HG02938 (cell line): Measurements from ENCODE around the gene PMVK.

Experiments used
- ATAC-seq: cut with Tn5 transposase; IDR thresholded peaks from one replicate; pipeline ENCODE4 v1.9.1; 2021; ENCODE audit warnings: mild to moderate bottlenecking, moderate library complexity; ENCODE audit not compliant: unreplicated experiment

PMVK gene

DNA sequence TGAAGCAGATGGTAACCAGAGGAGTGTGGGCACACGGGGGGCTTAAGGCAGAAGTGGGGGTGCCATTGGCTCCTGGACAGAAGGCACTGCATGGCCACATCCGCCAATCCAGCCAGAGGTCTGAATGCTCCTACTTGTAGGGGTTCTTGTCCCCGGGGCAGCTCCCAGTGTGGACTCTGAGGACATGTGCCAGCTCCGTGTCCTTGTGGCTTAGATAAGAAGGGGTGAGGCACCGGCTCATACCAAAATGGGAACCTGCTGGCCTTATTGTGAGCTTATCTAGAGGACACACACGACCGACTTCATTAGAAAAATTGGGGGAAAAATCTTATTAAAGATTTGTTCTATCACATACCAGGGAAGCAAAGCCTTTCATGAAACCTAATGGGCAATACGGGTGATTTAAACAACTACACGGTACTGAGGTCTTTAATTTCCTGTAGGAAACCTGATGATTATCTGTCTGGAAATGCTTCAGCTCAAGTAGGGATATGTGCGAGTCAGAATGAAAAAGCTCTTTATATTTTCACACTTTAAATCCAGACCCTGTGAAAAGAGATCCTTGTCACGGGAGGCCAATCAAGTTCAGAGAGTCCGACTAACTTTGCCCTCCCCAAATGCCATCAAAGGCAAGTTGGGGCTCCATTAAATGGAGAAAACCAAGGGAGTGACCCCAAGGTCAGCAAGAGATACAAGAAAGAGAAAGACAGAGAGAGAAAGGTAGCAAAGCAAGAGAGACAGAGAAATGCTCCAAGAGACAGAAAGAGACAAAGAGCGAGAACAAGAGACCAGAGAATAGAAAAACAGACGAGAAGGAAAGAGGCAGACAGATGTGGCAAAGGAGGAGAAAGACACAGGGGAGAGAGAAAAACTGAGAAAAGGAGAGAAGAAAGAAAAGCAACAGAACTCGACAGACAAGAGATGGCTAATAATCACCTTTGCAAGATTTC lies 52.3 kb downstream of the PMVK start:
- ATAC-seq, result no peak

- ATAC-seq, result no peak
These were observed 54.5 kb downstream of the PMVK start for GRCh38 chr1:154881820-154882535.

DNA sequence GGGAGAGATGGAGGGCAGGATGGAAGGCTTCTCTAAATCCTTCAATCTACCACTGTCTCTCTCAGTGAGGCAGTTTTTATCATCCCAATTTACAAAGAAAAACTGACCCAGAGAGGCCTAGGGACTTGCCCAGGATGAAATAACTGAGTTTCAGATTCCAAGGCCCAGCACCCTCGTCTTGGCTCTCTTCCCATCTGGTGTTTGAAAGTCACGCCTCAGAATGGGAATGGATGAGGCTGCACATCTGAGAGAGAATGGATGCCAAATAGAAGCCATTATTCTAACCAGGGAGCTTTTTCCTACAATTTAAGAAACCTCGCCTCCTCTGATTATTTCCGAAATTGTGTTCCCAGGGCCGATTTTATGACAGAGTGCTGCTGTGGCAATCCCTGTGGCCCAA lies 55.8 kb downstream of the PMVK start:
- no peak for ATAC-seq

DNA sequence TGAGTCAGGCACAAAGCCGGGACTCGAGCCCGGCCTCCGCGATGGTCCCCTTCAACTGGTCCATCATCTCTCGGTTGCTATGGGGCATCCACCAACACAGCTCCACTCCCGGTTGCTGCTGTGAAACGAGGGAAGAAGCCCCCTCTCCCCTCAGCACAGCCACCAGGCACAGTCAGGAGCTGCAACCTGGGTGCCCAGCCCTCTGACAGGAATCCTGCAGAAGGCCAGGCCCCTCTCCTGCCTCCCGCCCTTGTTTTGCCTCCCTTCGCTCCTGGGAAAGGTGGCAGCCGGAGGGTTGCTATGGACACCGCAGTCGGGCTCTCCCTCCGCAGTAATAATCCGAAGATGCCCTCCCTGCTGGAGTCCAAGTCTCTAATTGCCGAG lies 57.5 kb downstream of the PMVK start:
- no peak for ATAC-seq

DNA sequence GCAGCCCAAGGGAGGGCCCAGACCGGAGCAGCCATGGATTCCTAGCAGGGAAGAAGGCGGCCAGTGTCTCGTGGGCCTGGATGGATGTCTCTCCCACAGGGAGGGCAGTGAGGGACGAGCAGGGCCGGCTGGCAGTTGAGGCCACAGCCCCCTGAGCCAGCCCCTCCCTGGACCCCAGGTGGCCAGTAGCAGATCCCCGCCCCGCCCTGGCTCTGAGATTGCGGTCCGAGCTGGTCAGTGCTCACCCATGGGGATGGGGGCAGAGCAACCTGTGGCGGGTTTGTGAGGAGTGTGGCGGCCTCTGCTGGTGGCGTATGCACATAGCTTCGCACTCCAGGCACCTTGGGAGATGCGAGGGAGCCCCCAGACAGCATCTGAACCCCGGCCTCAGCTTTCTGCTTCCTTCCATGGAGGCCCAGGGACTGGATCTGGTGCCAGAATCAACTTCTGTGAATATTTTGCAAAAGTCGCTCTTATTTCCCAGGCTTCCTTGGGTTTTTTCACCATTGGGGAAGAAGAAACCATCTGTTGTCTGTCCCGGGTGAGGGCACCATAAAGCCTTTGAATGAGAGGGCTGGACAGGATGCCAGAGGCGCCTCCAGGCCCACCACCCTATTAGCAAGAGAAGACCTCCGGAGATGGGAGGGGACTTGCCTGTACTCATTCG lies 58.0 kb downstream of the PMVK start:
- ATAC-seq, result no peak

DNA sequence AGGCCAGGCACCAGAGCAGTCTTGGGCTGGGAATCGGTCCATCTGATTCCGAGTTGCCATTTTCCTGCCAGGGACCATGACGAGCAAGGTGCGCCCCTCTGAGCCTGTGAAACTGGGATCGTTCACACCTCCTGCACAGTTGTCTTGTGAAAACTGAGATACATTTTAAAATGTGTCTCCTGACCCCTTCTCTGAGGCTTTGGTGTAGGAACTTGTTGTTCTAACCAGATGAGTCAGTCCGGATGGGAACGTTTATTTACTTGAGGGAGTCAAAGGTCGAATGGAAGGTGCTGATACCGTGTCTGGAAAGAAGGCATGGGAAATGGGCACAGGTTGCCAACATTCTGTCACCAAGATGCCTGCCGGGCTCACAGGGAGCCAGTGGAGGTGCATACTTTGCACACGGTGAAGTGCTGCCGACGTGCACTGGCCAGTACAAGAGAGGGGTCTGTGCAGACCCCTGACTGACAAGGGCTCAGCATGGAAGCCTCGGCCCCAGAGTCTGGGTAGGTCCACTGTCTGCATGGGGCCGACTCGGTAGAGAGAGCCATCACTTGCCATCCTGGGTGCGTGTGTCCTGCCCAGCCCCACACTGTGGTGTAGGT lies 59.0 kb downstream of the PMVK start:
- no peak for ATAC-seq

- ATAC-seq, result no peak
These were observed 59.6 kb downstream of the PMVK start for GRCh38 chr1:154876842-154877369.
